Endothelial cell (in vitro differentiated cells): ENCODE results near the gene MAN1A2. TPM values are rescaled to one million over a fixed set of nuclear protein-coding genes. Genes with fewer than 3 reads are reported as not detected.

ENCODE experiments used
- DNase-seq: peaks from one replicate; pipeline ENCODE4 v3.0.0; 2021; ENCODE audit warnings: low spot score
- H3K27ac Mint-ChIP-seq: one replicate; pipeline ENCODE4 v1.8.0; 2021; ENCODE audit warnings: mixed read lengths, inconsistent platforms; ENCODE audit not compliant: unreplicated experiment
- H3K27me3 Mint-ChIP-seq: one replicate; pipeline ENCODE4 v1.8.0; 2021; ENCODE audit warnings: mild to moderate bottlenecking, moderate library complexity, mixed read lengths, inconsistent platforms; ENCODE audit not compliant: unreplicated experiment
- H3K36me3 Mint-ChIP-seq: one replicate; pipeline ENCODE4 v1.8.0; 2021; ENCODE audit warnings: mild to moderate bottlenecking, low read depth, mixed read lengths, inconsistent platforms; ENCODE audit not compliant: unreplicated experiment
- H3K4me1 Mint-ChIP-seq: one replicate; pipeline ENCODE4 v1.8.0; 2021; ENCODE audit warnings: mild to moderate bottlenecking, mixed read lengths, inconsistent platforms; ENCODE audit not compliant: unreplicated experiment
- H3K4me3 Mint-ChIP-seq: one replicate; pipeline ENCODE4 v1.8.0; 2021; ENCODE audit warnings: mild to moderate bottlenecking, mixed read lengths, inconsistent platforms; ENCODE audit not compliant: unreplicated experiment
- H3K9me3 Mint-ChIP-seq: one replicate; pipeline ENCODE4 v1.8.0; 2021; ENCODE audit warnings: mixed read lengths, inconsistent platforms; ENCODE audit not compliant: unreplicated experiment
- total RNA-seq: library from RNA; stranded (reverse); fragmentation: NEBNext Ultra II Directional; extraction: Animal tissue kit (Norgen Biotek cat#: 25700); gene quantifications from one replicate; pipeline ENCODE4 v1.2.1, GENCODE V29; 2021; ENCODE audit not compliant: unreplicated experiment
- TF ChIP-seq, protein P1 (sequence below): fragments of 200-600 bp; sonication (generic); IDR thresholded peaks from one replicate; pipeline ENCODE4 v1.5.0; 2021; ENCODE audit warnings: antibody characterized with exemption; ENCODE audit not compliant: unreplicated experiment

The MAN1A2 gene
- total RNA-seq, 1 donor from 2014 or later, result 36.4 TPM

DNA sequence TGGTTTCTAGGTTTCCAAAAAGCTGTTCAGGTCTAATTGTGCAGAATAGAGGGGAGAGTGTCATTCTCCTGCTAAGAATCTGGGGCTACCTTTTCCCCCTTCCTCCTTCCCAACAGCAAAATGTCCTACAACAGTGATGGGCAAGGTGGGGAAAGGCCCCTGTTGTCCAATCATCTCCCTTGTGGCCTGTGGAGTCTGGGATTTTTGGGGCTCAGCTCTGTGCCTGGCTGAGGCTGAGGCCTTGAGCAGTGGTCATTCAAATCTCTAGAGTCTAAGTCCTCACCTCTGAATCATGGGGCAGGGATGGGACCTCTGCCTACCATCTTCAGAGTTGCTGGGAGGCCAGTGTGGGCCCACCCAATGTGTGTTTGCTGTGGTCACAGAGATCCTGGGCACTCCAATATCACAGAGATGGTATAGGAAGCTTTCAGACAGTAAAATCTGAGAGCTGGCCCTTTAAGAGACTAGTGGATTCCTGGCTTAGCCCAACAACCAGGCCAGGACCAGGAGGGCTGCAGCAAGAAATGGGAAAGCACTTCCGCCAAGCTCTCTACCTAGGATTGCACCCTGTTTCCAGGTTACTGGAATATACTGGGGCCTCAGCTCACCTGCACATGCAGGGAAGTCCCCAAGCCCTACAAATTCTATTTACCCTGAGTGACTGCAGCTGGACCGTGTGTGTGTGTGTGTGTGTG lies 210.1 kb downstream of the MAN1A2 start:
- peaks cover 7% of the 10 kb centered on the region for H3K4me1 Mint-ChIP-seq
- no peak overlapping the region for H3K4me3 Mint-ChIP-seq
- peaks cover 12% of the 10 kb centered on the region for H3K27me3 Mint-ChIP-seq
- no peak for DNase-seq
- no peaks in the 10 kb centered on the region for H3K9me3 Mint-ChIP-seq
- no peak overlapping the region for H3K27ac Mint-ChIP-seq
- peaks cover 6% of the 10 kb centered on the region for H3K36me3 Mint-ChIP-seq
- TF ChIP-seq, protein P1, sequence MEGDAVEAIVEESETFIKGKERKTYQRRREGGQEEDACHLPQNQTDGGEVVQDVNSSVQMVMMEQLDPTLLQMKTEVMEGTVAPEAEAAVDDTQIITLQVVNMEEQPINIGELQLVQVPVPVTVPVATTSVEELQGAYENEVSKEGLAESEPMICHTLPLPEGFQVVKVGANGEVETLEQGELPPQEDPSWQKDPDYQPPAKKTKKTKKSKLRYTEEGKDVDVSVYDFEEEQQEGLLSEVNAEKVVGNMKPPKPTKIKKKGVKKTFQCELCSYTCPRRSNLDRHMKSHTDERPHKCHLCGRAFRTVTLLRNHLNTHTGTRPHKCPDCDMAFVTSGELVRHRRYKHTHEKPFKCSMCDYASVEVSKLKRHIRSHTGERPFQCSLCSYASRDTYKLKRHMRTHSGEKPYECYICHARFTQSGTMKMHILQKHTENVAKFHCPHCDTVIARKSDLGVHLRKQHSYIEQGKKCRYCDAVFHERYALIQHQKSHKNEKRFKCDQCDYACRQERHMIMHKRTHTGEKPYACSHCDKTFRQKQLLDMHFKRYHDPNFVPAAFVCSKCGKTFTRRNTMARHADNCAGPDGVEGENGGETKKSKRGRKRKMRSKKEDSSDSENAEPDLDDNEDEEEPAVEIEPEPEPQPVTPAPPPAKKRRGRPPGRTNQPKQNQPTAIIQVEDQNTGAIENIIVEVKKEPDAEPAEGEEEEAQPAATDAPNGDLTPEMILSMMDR, result no peak

DNA sequence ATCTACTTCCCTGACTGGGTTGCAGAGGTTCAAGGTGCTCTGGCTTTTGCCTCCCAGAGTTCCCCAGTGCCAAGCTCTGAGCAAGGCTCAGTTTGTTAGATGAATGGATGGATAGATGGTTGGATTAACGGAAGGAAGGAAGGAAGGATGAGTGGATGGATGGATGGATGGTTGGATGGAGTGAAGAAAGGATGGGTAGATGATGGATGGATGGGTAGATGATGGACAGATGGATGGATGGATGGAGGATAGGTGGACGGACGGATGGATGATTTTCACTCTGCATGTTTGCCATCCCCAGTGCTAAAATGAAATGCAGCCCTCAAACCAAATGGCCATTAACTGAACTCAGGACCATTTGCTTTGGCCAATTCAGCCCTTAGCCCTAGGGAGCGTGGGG lies 211.2 kb downstream of the MAN1A2 start:
- Mint-ChIP-seq H3K9me3 (no peaks in the 10 kb centered on the region), H3K27ac (peak overlapping the region; percentile 40), H3K27me3 (peaks cover 12% of the 10 kb centered on the region), H3K4me1 (peaks cover 7% of the 10 kb centered on the region), H3K36me3 (peaks cover 6% of the 10 kb centered on the region), H3K4me3 (no peak overlapping the region)
- TF ChIP-seq, protein P1, result no peak
- no peak for DNase-seq

Other genes with a start within 250 kb of the MAN1A2 start
- 7.0 TPM for gene TRIM45, start 245.7 kb upstream of the MAN1A2 start, total RNA-seq
- 0.23 TPM for gene VTCN1, start 156.5 kb upstream of the MAN1A2 start, total RNA-seq
- gene TENT5C, start 238.6 kb downstream of the MAN1A2 start, total RNA-seq, result 0.05 TPM